ENCODE results near the gene EGFL8.

- TF ChIP-seq CTCF (IDR thresholded peaks at IDR 0.05; ENCODE audit: low read depth, low read length) (no peak), EZH2phosphoT487 (IDR thresholded peaks at IDR 0.05; ENCODE audit: low read depth) (no peak)
These were observed 18.6 kb downstream of the EGFL8 start for GRCh38 chr6:32183030-32183429.
